ENCODE data around the gene NKAIN2.
"Not testable (repeated sequence)": the region's sequence is repeated elsewhere in the genome, so short reads cannot be mapped to it uniquely, and the experiment has no call there.

NKAIN2 gene

GRCh38 chr6:124319410-124319809 is 515.7 kb downstream of the NKAIN2 start:
- no peak for DNase-seq (ENCODE audit: low read depth, low spot score)

GRCh38 chr6:124324237-124324636 is 520.6 kb downstream of the NKAIN2 start:
- DNase-seq (ENCODE audit: low read depth, low spot score) = no peak

DNA sequence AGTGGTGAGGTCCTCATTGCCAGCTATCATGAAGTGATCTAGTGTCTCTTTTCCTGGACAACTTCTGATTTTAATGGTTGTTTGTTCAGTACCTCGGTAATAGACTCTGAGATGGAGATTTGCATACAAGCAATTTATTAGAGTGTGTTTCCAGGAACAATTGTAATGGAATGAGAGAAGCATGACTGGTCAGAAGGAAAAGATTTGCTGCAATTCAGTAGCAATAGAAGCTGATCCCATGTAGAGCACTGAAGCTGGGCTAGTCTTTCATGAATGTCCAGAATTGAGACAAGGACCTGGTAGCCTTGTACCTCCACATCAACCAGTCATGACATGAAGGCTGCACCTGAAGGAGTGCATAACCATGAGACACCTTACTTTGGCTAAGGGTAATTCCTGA is 526.5 kb downstream of the NKAIN2 start:
- DNase-seq (ENCODE audit: low read depth, low spot score) = no peak

DNA sequence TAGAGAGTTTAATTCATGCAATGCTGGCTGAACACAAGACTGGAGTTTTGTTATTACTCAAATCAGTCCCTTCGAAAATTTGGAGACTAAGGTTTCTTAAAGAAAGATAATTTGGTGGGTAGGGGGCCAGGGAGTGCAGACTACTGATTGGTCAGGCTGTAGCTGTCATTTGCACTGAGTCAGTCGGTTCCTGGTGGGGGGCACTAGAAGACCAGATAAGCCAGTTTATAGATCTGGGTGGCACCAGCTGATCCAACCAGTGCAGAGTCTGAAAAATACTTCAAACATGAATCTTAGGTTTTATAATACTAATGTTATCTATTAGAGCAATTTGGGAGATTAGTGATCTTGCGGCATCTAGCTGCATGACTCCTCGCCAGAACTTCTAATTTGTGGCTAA is 530.7 kb downstream of the NKAIN2 start:
- DNase-seq (ENCODE audit: low read depth, low spot score) = no peak

- DNase-seq (ENCODE audit: low read depth, low spot score) = no peak
These were observed 536.1 kb downstream of the NKAIN2 start for GRCh38 chr6:124339610-124340334.

GRCh38 chr6:124348339-124348738 is 544.7 kb downstream of the NKAIN2 start:
- not testable (repeated sequence) for DNase-seq (ENCODE audit: low read depth, low spot score)

DNA sequence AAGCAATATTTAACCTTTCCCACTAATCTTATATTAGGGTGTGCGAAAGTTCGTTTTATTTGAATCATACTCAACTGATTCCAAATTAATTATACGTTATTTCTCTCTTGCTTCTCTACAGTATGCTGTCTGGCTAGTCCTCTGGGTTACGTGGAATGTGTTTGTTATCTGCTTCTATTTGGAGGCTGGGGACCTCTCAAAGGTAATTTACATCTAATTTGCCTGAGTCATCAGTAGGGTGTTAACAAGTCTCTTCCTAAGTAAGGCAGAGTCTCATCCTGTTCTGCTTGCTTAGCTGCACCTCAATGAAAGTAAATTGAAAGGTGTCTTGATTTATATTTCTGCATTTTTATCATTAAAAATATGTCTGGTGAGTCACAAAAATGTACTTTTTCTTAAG is 551.5 kb downstream of the NKAIN2 start:
- no peak for DNase-seq (ENCODE audit: low read depth, low spot score)

DNA sequence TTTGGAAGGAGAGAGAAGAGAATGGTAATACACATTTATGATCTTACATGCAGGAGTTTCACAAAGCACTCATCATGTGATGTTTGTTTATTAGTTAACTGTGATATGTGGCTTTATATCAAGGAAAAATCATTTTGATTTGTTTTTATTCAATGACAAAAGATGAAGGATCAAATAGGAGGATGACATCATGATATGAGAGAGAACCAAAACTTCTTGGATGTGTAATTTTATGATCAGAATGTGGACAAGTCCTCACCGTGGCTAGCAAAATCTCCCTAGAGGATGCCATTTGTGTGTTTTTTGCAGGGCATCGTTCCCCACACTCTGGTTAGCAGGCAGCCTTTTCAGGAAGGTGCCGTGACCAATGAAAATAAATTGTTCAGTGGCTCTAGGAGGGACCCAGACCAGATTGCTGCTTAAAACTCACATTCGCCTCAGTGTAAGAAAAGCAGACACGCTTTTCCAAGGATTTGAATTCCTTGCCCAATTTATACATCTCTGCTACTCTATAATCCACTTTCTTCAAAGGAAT is 552.7 kb downstream of the NKAIN2 start:
- DNase-seq (ENCODE audit: low read depth, low spot score) = no peak

- no peak for DNase-seq (ENCODE audit: low read depth, low spot score)
These were observed 553.1 kb downstream of the NKAIN2 start for GRCh38 chr6:124356811-124357210.

DNA sequence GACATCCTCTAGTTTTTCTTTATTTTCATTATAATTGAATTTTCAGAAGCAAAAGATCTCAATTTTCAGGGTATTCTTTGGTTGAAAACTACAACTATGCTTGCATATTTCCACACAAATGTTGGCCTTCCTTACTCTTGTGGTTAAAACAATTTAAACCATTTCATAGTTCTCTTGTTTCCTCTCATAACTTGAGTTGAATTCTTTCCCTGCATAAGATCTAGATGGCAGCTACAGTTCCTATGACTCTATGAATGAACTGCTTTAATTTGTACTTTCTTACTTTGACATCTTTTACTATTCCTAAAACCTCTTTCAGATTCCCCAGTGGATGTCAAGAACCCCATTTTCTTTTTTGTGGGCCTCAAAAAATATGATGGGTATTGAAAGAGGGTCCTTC is 564.5 kb downstream of the NKAIN2 start:
- DNase-seq (ENCODE audit: low read depth, low spot score) = no peak

DNA sequence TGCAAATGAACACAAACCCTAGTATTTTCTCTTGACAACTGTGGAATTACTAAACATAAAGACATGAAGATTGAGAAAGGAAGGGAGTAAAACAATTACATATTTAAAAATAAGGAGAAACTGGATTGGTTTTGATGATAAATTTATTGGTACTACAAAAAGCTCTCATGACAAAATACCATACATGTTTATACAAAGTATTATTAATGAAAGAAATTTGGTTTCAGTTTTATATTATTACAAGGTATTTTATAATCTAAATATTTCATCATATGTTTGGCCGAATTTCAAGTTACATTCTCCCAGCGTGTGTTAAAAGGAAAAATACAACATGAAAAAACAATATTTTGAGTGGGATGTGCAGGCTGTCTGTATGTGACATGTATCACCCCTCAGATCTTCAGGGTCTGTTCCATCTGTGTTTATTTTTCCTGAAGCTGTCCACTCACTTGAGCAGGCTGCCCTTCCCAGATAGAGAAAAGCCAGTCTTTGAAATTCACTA is 568.4 kb downstream of the NKAIN2 start:
- DNase-seq (ENCODE audit: low read depth, low spot score) = no peak

DNA sequence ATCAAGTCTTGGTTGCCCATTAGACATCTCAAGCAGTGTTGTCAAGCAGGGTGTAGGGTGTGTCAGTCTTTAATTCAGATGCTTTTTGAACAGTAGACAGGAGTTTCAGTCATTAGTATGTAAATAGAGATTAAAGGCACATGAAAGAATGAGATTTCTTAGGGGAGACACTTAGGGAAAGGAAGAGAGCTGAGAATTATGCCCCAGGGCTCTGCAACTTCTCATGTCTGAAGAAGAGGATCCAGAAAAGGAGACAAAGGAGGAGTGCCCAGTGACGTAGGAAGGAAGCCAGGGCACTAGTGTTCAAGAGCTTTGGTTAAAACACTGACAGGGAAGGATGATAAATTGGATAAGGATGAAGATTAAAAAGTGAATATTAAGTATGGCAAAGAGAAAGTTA is 569.7 kb downstream of the NKAIN2 start:
- no peak for DNase-seq (ENCODE audit: low read depth, low spot score)

- no peak for DNase-seq (ENCODE audit: low read depth, low spot score)
These were observed 585.5 kb downstream of the NKAIN2 start for GRCh38 chr6:124389127-124389526.

- DNase-seq (ENCODE audit: low read depth, low spot score) = no peak
These were observed 589.9 kb downstream of the NKAIN2 start for GRCh38 chr6:124393536-124393935.

DNA sequence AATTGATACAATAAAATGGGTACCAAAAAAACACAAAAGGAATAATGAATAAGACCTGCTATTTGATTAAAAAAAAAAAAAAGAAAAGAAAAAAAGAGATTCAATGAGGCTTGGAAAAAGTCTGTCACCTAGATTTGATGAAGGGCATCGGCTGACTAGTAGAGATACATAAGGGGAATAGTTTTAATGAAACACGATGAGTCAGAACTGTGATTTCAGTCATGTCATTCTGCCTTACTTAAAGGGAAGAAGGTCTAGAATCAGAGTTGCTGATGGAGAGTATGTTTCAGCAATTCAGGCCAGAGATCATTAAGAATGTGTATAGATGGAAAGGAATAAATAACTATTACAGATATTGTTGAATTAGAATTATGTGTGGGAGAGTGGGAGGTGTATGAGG is 592.7 kb downstream of the NKAIN2 start:
- DNase-seq (ENCODE audit: low read depth, low spot score) = no peak

GRCh38 chr6:124400261-124400999 is 596.8 kb downstream of the NKAIN2 start:
- no peak for DNase-seq (ENCODE audit: low read depth, low spot score)

DNA sequence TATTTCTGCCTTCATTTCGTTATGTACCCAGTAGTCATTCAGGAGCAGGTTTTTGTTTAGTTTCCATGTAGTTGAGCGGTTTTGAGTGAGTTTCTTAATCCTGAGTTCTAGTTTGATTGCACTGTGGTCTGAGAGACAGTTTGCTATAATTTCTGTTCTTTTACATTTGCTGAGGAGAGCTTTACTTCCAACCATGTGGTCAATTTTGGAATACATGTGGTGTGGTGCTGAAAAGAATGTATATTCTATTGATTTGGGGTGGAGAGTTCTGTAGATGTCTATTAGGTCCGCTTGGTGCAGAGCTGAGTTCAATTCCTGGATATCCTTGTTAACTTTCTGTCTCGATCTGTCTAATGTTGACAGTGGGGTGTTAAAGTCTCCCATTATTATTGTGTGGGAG is 606.8 kb downstream of the NKAIN2 start:
- DNase-seq (ENCODE audit: low read depth, low spot score) = not testable (repeated sequence)

GRCh38 chr6:124412657-124413056 is 609.0 kb downstream of the NKAIN2 start:
- not testable (repeated sequence) for DNase-seq (ENCODE audit: low read depth, low spot score)

- DNase-seq (ENCODE audit: low read depth, low spot score) = no peak
These were observed 616.6 kb downstream of the NKAIN2 start for GRCh38 chr6:124420116-124420840.

DNA sequence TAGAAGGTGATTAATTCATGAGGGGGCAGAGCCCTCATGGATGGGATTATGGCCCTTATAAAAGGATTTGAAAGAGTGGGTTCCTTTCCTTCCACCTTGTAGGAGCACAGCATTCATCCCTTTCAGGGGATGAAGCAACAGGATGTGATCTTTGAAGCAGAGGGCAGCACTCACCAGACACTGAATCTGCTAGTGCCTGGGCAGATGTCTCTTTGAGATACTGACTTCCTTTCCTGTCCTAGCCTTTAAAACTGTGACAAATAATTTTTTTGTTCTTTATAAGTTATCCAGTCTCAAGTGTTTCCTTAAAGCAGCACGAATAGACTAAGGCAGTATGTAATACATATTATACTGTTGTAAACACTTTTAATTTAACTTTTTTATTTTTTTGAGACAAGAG is 620.0 kb downstream of the NKAIN2 start:
- no peak for DNase-seq (ENCODE audit: low read depth, low spot score)

DNA sequence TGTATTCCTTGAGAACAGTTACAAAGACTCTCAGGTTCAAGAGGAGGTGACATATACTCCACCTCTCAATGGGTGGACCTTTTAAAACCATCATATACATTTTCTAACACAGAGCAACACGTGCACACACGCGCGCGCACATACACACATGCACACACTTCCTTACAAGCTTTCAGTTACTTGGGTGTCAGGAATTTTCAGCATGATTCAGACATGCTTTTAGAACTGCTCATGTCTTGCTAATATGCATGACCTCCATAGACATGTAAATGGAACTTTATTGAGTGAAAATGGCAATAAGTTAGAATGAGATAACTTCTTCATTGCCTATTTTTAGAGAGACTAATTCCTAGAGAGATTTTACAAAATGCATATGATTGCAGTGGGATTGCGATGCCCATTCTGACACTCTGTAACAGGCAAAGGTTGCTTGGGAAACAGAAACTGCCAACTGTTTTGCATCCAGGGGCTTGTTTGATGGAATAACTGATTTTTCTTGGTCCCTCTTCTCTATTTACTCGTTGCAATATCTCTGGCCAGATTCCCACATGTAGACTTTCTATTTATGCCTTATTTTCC is 627.2 kb downstream of the NKAIN2 start:
- DNase-seq (ENCODE audit: low read depth, low spot score) = no peak

GRCh38 chr6:124432620-124433019 is 629.0 kb downstream of the NKAIN2 start:
- DNase-seq (ENCODE audit: low read depth, low spot score) = no peak

All from activated CD4-positive, CD25-positive, alpha-beta regulatory T cell treated with anti-CD3 and anti-CD28 coated beads, Interleukin-2, amount 50 U/mL, for 16 hours (primary cell).